DND-41 (cell line): ENCODE measurements around the gene PSEN1.

ENCODE experiments used
- ATAC-seq: fragments of 200-7000 bp; cut with Tn5 transposase; 3 replicates; pipeline ENCODE4 v1.9.1; 2021; ENCODE audit warnings: low read depth; ENCODE audit not compliant: insufficient read depth
- DNase-seq: peaks from one replicate; pipeline ENCODE4 v3.0.0-alpha.2; 2020
- H2AFZ ChIP-seq: 2 replicates; pipeline ENCODE4 v1.6.0; 2012; ENCODE audit warnings: low read depth, low read length
- H3K27ac ChIP-seq: 2 replicates; pipeline ENCODE4 v1.5.1; 2012; ENCODE audit warnings: low read length, inconsistent platforms
- H3K27me3 ChIP-seq: fragments of 200-600 bp; sonication (generic); 2 replicates; pipeline ENCODE4 v1.6.0; 2012; ENCODE audit warnings: low read length, mild to moderate bottlenecking, inconsistent platforms; ENCODE audit not compliant: insufficient read depth, poor library complexity
- H3K36me3 ChIP-seq: 2 replicates; pipeline ENCODE4 v1.5.1; 2012; ENCODE audit warnings: low read length, inconsistent platforms; ENCODE audit not compliant: insufficient read depth
- H3K4me1 ChIP-seq: 2 replicates; pipeline ENCODE4 v1.5.1; 2012; ENCODE audit warnings: mild to moderate bottlenecking, low read length; ENCODE audit not compliant: insufficient read depth
- H3K4me2 ChIP-seq: 2 replicates; pipeline ENCODE4 v1.6.0; 2012; ENCODE audit warnings: mild to moderate bottlenecking, moderate library complexity, low read length, inconsistent platforms; ENCODE audit not compliant: insufficient read depth
- H3K4me3 ChIP-seq, 2 experiments: fragments of 200-600 bp in 1 of 2; shearing (Covaris generic) in 1 of 2; 2 replicates each; pipeline ENCODE4 v1.5.1; 2012 to 2016; ENCODE audit warnings: inconsistent platforms in 2 of 2, low read length in 2 of 2, mild to moderate bottlenecking in 2 of 2, low read depth in 1 of 2, moderate library complexity in 1 of 2
- H3K79me2 ChIP-seq: 2 replicates; pipeline ENCODE4 v1.6.0; 2012; ENCODE audit warnings: low read length, inconsistent platforms; ENCODE audit not compliant: insufficient read depth
- H3K9ac ChIP-seq: 2 replicates; pipeline ENCODE4 v1.6.0; 2012; ENCODE audit warnings: low read depth, mild to moderate bottlenecking, inconsistent platforms, low read length, moderate library complexity
- H3K9me3 ChIP-seq: 2 replicates; pipeline ENCODE4 v1.5.1; 2012; ENCODE audit warnings: low read length, moderate library complexity, mild to moderate bottlenecking, inconsistent platforms; ENCODE audit not compliant: insufficient read depth, severe bottlenecking
- H4K20me1 ChIP-seq: 2 replicates; pipeline ENCODE4 v1.6.0; 2012; ENCODE audit warnings: low read length; ENCODE audit not compliant: insufficient read depth
- CTCF ChIP-seq: IDR thresholded peaks from 2 replicates; pipeline ENCODE4 v1.5.1; 2012; ENCODE audit warnings: borderline replicate concordance, low read length, moderate library complexity, mild to moderate bottlenecking; ENCODE audit not compliant: poor library complexity, severe bottlenecking; ENCODE audit errors: extremely low read depth
- EZH2 ChIP-seq: IDR thresholded peaks from 3 replicates; pipeline ENCODE4 v1.6.1; 2012; ENCODE audit warnings: borderline replicate concordance, low read depth, mild to moderate bottlenecking, moderate library complexity, low read length, inconsistent platforms; ENCODE audit not compliant: severe bottlenecking

Gene PSEN1

DNA sequence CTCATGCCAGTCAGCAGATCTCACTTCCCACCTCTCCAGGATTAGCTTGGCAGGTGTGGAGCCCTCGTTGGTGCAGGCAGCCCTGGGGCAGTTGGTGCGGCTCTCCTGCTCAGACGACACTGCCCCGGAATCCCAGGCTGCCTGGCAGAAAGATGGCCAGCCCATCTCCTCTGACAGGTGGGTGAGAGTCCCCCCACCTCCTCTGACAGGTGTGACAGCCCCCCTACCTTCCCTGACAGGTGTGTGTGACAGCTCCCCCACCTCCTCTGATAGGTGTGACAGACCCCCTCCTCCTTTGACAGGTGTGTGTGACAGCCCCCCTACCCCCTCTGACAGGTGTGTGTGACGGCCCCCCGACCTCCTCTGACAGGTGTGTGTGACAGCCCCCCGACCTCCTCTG lies 127.3 kb downstream of the PSEN1 start:
- Histone ChIP-seq H3K36me3 (no peaks in the 10 kb centered on the region), H3K4me1 (no peaks in the 10 kb centered on the region), H3K4me2 (no peak overlapping the region), H3K9me3 (no peaks in the 10 kb centered on the region), H3K9ac (no peak overlapping the region), H3K79me2 (no peaks in the 10 kb centered on the region), H3K27ac (no peak overlapping the region), H4K20me1 (no peaks in the 10 kb centered on the region), H3K4me3 (no peak overlapping the region), H3K27me3 (no peaks in the 10 kb centered on the region), H2AFZ (no peak overlapping the region)
- DNase-seq (no peak), ATAC-seq (no peak)
- TF ChIP-seq CTCF, result no peak
- no peak for TF ChIP-seq EZH2

- no peaks in the 10 kb centered on the region for H3K4me1 ChIP-seq
- H3K4me3 ChIP-seq, result no peak overlapping the region
- H3K4me2 ChIP-seq, result no peak overlapping the region
- no peak for DNase-seq
- ATAC-seq, result no peak
- H3K9me3 ChIP-seq, result no peaks in the 10 kb centered on the region
- no peak overlapping the region for H2AFZ ChIP-seq
- no peaks in the 10 kb centered on the region for H3K79me2 ChIP-seq
- no peak overlapping the region for H3K9ac ChIP-seq
- TF ChIP-seq CTCF (no peak), EZH2 (no peak)
- H3K27me3 ChIP-seq, result no peaks in the 10 kb centered on the region
- no peak overlapping the region for H3K27ac ChIP-seq
- H4K20me1 ChIP-seq, result no peaks in the 10 kb centered on the region
- H3K36me3 ChIP-seq, result no peaks in the 10 kb centered on the region
Measured at GRCh38 chr14:73264080-73264884, 128.0 kb downstream of the PSEN1 start.

GRCh38 chr14:73264885-73265720 lies 128.8 kb downstream of the PSEN1 start:
- H3K4me3 ChIP-seq, result no peak overlapping the region
- TF ChIP-seq EZH2, result no peak
- no peak for TF ChIP-seq CTCF
- no peaks in the 10 kb centered on the region for H3K27me3 ChIP-seq
- ATAC-seq, result no peak
- H2AFZ ChIP-seq, result no peak overlapping the region
- DNase-seq, result no peak
- no peaks in the 10 kb centered on the region for H3K4me1 ChIP-seq
- H3K9ac ChIP-seq, result no peak overlapping the region
- H3K9me3 ChIP-seq, result no peaks in the 10 kb centered on the region
- H3K4me2 ChIP-seq, result no peak overlapping the region
- no peak overlapping the region for H3K27ac ChIP-seq
- H3K79me2 ChIP-seq, result no peaks in the 10 kb centered on the region
- no peaks in the 10 kb centered on the region for H3K36me3 ChIP-seq
- no peaks in the 10 kb centered on the region for H4K20me1 ChIP-seq
